DND-41 (cell line): ENCODE data around the gene KIT.
"Not testable (repeated sequence)": the region's sequence is repeated elsewhere in the genome, so short reads cannot be mapped to it uniquely, and the experiment has no call there.

ENCODE experiments used
- ATAC-seq: fragments of 200-7000 bp; cut with Tn5 transposase; 3 replicates; pipeline ENCODE4 v1.9.1; 2021; ENCODE audit warnings: low read depth; ENCODE audit not compliant: insufficient read depth
- DNase-seq: peaks from one replicate; pipeline ENCODE4 v3.0.0-alpha.2; 2020
- H2AFZ ChIP-seq: 2 replicates; pipeline ENCODE4 v1.6.0; 2012; ENCODE audit warnings: low read depth, low read length
- H3K27ac ChIP-seq: 2 replicates; pipeline ENCODE4 v1.5.1; 2012; ENCODE audit warnings: low read length, inconsistent platforms
- H3K27me3 ChIP-seq: fragments of 200-600 bp; sonication (generic); 2 replicates; pipeline ENCODE4 v1.6.0; 2012; ENCODE audit warnings: low read length, mild to moderate bottlenecking, inconsistent platforms; ENCODE audit not compliant: insufficient read depth, poor library complexity
- H3K36me3 ChIP-seq: 2 replicates; pipeline ENCODE4 v1.5.1; 2012; ENCODE audit warnings: low read length, inconsistent platforms; ENCODE audit not compliant: insufficient read depth
- H3K4me1 ChIP-seq: 2 replicates; pipeline ENCODE4 v1.5.1; 2012; ENCODE audit warnings: mild to moderate bottlenecking, low read length; ENCODE audit not compliant: insufficient read depth
- H3K4me2 ChIP-seq: 2 replicates; pipeline ENCODE4 v1.6.0; 2012; ENCODE audit warnings: mild to moderate bottlenecking, moderate library complexity, low read length, inconsistent platforms; ENCODE audit not compliant: insufficient read depth
- H3K4me3 ChIP-seq, 2 experiments: fragments of 200-600 bp in 1 of 2; shearing (Covaris generic) in 1 of 2; 2 replicates each; pipeline ENCODE4 v1.5.1; 2012 to 2016; ENCODE audit warnings: inconsistent platforms in 2 of 2, low read length in 2 of 2, mild to moderate bottlenecking in 2 of 2, low read depth in 1 of 2, moderate library complexity in 1 of 2
- H3K79me2 ChIP-seq: 2 replicates; pipeline ENCODE4 v1.6.0; 2012; ENCODE audit warnings: low read length, inconsistent platforms; ENCODE audit not compliant: insufficient read depth
- H3K9ac ChIP-seq: 2 replicates; pipeline ENCODE4 v1.6.0; 2012; ENCODE audit warnings: low read depth, mild to moderate bottlenecking, inconsistent platforms, low read length, moderate library complexity
- H3K9me3 ChIP-seq: 2 replicates; pipeline ENCODE4 v1.5.1; 2012; ENCODE audit warnings: low read length, moderate library complexity, mild to moderate bottlenecking, inconsistent platforms; ENCODE audit not compliant: insufficient read depth, severe bottlenecking
- H4K20me1 ChIP-seq: 2 replicates; pipeline ENCODE4 v1.6.0; 2012; ENCODE audit warnings: low read length; ENCODE audit not compliant: insufficient read depth
- EZH2 ChIP-seq: IDR thresholded peaks from 3 replicates; pipeline ENCODE4 v1.6.1; 2012; ENCODE audit warnings: borderline replicate concordance, low read depth, mild to moderate bottlenecking, moderate library complexity, low read length, inconsistent platforms; ENCODE audit not compliant: severe bottlenecking
- TF ChIP-seq, protein P1 (sequence below): IDR thresholded peaks from 2 replicates; pipeline ENCODE4 v1.5.1; 2012; ENCODE audit warnings: borderline replicate concordance, low read length, moderate library complexity, mild to moderate bottlenecking; ENCODE audit not compliant: poor library complexity, severe bottlenecking; ENCODE audit errors: extremely low read depth

The KIT gene

DNA sequence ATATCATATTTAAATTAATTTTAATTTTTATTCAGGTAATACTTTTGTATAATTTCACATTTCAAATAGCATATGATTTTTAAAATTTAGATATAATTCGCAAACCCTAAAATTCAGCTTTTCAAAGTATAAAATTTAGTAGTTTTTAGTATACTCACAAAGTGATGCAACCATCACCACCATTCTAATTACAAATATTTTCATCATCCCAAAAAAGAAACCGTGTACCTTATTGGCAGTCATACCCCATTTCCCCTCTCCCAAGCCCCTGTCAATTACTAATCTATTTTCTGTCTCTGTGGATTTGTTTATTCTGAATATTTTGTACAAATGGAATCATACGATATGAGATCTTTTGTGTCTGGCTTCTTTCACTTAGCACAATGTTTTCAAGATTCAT, 37.0 kb upstream of the KIT start:
- H3K36me3 ChIP-seq: no peaks in the 10 kb centered on the region
- TF ChIP-seq, protein P1, sequence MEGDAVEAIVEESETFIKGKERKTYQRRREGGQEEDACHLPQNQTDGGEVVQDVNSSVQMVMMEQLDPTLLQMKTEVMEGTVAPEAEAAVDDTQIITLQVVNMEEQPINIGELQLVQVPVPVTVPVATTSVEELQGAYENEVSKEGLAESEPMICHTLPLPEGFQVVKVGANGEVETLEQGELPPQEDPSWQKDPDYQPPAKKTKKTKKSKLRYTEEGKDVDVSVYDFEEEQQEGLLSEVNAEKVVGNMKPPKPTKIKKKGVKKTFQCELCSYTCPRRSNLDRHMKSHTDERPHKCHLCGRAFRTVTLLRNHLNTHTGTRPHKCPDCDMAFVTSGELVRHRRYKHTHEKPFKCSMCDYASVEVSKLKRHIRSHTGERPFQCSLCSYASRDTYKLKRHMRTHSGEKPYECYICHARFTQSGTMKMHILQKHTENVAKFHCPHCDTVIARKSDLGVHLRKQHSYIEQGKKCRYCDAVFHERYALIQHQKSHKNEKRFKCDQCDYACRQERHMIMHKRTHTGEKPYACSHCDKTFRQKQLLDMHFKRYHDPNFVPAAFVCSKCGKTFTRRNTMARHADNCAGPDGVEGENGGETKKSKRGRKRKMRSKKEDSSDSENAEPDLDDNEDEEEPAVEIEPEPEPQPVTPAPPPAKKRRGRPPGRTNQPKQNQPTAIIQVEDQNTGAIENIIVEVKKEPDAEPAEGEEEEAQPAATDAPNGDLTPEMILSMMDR: no peak
- no peak for TF ChIP-seq EZH2
- no peaks in the 10 kb centered on the region for H4K20me1 ChIP-seq
- H2AFZ ChIP-seq: no peak overlapping the region
- no peak overlapping the region for H3K27ac ChIP-seq
- H3K9ac ChIP-seq: no peak overlapping the region
- H3K4me3 ChIP-seq: no peak overlapping the region
- no peak overlapping the region for H3K4me2 ChIP-seq
- no peaks in the 10 kb centered on the region for H3K27me3 ChIP-seq
- DNase-seq (no peak), ATAC-seq (no peak)
- no peaks in the 10 kb centered on the region for H3K9me3 ChIP-seq
- H3K4me1 ChIP-seq: no peaks in the 10 kb centered on the region
- H3K79me2 ChIP-seq: no peaks in the 10 kb centered on the region

DNA sequence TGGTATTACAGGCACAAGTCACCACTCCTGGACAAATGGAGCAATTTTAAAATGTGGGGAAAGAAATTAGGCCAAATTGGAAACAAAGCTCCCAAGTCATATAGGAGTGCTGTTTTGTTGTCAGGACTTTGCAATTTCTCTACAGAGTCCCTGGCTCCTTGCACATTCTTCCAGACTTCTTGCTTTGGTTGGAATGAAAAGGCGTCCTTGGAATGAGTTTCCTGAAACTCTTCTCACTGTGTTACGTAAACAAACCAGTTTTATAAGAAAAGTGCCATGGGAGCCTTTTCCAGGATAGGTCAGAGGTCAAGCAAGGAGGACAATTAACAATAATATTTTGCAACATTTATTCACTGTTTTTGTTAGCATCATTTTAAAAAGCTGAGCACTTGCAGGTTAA, 32.4 kb upstream of the KIT start:
- Histone ChIP-seq H3K27ac (no peak overlapping the region), H3K36me3 (no peaks in the 10 kb centered on the region), H3K4me3 (no peak overlapping the region), H3K4me1 (no peaks in the 10 kb centered on the region), H3K9ac (no peak overlapping the region), H3K27me3 (peaks cover 7% of the 10 kb centered on the region), H3K9me3 (no peaks in the 10 kb centered on the region), H3K79me2 (no peaks in the 10 kb centered on the region), H3K4me2 (no peak overlapping the region), H2AFZ (no peak overlapping the region), H4K20me1 (no peaks in the 10 kb centered on the region)
- DNase-seq (no peak), ATAC-seq (no peak)
- TF ChIP-seq EZH2: no peak
- TF ChIP-seq, protein P1: no peak

DNA sequence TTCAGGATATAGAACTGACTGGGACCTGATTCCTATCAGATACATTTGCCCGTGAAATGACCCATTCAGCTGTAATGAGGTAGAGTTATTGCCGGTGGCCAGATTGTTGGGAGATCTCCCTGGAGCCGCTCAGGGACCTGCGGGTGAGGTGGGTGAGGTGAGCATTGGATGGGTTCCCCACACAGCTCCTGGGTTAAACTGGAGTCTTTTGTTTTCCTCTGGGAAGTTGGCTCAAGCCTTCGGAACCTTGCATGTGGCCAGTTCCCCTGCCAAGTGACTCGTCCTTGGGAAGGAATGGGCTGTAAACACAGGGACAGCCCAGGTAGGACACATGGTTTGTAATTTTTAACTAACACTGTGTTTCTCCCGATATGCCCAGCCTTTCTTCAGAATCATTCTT, 31.6 kb upstream of the KIT start:
- H3K4me1 ChIP-seq: no peaks in the 10 kb centered on the region
- no peak overlapping the region for H3K4me2 ChIP-seq
- peaks cover 7% of the 10 kb centered on the region for H3K27me3 ChIP-seq
- no peak overlapping the region for H3K27ac ChIP-seq
- no peaks in the 10 kb centered on the region for H3K36me3 ChIP-seq
- H3K79me2 ChIP-seq: no peaks in the 10 kb centered on the region
- no peak overlapping the region for H2AFZ ChIP-seq
- ATAC-seq (no peak), DNase-seq (no peak)
- no peak for TF ChIP-seq EZH2
- TF ChIP-seq, protein P1: no peak
- no peaks in the 10 kb centered on the region for H3K9me3 ChIP-seq
- H3K9ac ChIP-seq: no peak overlapping the region
- H4K20me1 ChIP-seq: no peaks in the 10 kb centered on the region
- no peak overlapping the region for H3K4me3 ChIP-seq

DNA sequence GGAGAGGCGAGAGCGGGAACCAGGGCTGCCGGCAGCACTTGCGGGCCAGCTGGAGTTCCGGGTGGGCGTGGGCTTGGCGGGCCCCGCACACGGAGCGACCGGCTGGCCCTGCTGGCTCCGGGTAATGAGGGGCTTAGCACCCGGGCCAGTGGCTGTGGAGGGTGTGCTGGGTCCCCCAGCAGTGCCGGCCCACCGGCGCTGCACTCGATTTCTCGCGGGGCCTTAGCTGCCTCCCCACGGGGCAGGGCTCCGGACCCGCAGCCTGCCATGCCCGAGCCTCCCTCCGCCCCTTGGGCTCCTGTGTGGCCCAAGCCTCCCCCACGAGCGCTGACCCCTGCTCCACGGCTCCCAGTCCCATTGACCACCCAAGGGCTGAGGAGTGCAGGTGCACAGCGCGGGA, 25.2 kb upstream of the KIT start:
- Histone ChIP-seq H3K27me3 (peaks cover 4% of the 10 kb centered on the region), H4K20me1 (no peaks in the 10 kb centered on the region), H3K27ac (no peak overlapping the region), H3K4me3 (no peak overlapping the region), H2AFZ (no peak overlapping the region), H3K36me3 (no peaks in the 10 kb centered on the region), H3K9ac (no peak overlapping the region), H3K9me3 (no peaks in the 10 kb centered on the region), H3K4me1 (peaks cover 6% of the 10 kb centered on the region; the same call in 1 of the 2 replicates), H3K4me2 (peak overlapping the region; percentile 41; the same call in 1 of the 2 replicates), H3K79me2 (no peaks in the 10 kb centered on the region)
- DNase-seq (no peak), ATAC-seq (no peak)
- TF ChIP-seq, protein P1: no peak
- TF ChIP-seq EZH2: no peak

DNA sequence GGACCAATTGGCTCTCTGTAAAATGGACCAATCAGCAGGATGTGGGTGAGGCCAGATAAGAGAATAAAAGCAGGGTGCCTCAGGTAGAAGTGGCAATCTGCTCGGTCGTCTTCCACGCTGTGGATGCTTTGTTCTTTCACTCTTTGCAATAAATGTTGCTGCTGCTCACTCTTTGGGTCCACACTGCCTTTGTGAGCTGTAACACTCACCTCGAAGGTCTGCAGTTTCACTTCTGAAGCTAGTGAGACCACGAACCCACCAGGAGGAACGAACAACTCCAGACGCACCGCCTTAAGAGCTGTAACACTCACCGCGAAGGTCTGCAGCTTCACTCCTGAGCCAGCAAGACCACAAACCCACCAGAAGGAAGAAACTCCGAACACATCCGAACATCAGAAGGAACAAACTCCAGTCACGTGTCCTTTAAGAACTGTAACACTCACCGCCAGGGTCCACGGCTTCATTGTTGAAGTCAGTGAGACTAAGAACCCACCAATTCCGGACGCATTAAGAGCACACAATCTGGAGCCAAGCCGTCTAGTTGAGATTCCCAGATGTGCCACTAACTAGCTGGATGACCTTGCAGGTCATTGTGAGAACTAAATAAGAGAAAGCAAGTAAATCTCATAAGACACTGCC, 24.5 kb upstream of the KIT start:
- H3K9me3 ChIP-seq, H3K27ac ChIP-seq, H3K9ac ChIP-seq, H3K4me3 ChIP-seq, H4K20me1 ChIP-seq, H3K36me3 ChIP-seq, H3K79me2 ChIP-seq, H3K4me1 ChIP-seq, H3K27me3 ChIP-seq: not testable (repeated sequence)
- Histone ChIP-seq H3K4me2 (peak overlapping the region; percentile 41), H2AFZ (0 out of 2 replicates have a peak overlapping the region, but pooled peaks have one; percentile 8)
- DNase-seq (peak; percentile 57), ATAC-seq (peak; percentile 83)
